ENCODE measurements around the gene PCDHA10.

PCDHA10 gene

DNA sequence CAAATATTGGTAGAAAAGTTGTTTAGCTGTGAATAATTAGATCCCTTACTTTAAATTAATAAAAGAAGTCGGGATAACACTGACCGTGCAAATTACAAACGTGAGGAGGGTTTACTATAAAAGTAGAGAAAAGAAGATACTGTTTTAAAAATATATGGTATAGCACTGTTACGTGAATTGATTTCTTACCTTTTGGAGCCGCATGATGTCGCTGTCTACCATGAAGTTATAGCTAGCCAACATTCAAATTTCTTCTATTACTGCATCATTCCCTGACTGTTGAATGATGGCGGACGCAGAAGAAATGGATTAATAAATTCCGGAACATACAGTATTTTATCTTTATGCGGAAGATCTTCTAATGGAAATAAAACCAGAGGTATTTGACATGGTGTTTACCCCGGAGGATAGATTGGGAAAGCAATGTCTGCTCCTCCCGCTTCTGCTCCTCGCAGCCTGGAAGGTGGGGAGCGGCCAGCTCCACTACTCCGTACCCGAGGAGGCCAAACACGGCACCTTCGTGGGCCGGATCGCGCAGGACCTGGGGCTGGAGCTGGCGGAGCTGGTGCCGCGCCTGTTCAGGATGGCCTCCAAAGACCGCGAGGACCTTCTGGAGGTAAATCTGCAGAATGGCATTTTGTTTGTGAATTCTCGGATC lies 27.9 kb upstream of the PCDHA10 start, which contains the start of gene PCDHA6:
PCDHA6 (plus strand) TSS at position 257 of the 658 bp plus-strand sequence; CDS start at position 389, 132 bp downstream.
- TF ChIP-seq, protein P1, sequence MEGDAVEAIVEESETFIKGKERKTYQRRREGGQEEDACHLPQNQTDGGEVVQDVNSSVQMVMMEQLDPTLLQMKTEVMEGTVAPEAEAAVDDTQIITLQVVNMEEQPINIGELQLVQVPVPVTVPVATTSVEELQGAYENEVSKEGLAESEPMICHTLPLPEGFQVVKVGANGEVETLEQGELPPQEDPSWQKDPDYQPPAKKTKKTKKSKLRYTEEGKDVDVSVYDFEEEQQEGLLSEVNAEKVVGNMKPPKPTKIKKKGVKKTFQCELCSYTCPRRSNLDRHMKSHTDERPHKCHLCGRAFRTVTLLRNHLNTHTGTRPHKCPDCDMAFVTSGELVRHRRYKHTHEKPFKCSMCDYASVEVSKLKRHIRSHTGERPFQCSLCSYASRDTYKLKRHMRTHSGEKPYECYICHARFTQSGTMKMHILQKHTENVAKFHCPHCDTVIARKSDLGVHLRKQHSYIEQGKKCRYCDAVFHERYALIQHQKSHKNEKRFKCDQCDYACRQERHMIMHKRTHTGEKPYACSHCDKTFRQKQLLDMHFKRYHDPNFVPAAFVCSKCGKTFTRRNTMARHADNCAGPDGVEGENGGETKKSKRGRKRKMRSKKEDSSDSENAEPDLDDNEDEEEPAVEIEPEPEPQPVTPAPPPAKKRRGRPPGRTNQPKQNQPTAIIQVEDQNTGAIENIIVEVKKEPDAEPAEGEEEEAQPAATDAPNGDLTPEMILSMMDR (IDR thresholded peaks at IDR 0.05), result peak; percentile 21; the same call in 1 of the 2 replicates

DNA sequence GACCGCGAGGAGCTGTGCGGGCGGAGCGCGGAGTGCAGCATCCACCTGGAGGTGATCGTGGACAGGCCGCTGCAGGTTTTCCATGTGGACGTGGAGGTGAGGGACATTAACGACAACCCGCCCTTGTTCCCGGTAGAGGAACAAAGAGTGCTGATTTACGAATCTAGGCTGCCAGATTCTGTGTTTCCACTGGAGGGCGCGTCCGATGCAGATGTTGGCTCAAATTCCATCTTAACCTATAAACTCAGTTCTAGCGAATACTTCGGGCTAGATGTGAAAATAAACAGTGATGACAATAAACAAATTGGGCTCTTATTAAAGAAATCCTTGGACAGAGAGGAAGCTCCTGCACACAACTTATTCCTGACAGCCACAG lies 27.3 kb upstream of the PCDHA10 start:
- TF ChIP-seq, protein P1 (IDR thresholded peaks at IDR 0.05), result peak; percentile 12; the same call in 1 of the 2 replicates

DNA sequence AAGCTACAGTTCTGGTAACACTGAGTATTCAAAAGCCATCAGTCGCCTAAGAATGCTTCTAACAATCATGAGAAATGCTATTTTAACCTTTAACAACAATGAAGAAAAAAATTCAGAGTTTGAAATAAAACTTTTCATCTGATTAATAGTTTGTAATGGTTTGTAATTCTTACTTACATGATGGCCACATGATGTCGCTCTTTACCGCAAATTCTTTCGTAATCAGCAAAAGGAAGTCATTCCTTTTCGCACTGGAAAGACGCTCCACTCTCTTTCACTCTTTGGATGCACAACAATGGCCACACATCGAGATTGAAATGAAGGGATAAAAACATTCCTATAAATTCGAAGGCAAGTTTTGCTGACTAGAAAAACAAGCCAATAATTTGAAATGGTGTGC lies 21.7 kb upstream of the PCDHA10 start, which contains the start of gene PCDHA7:
PCDHA7 (plus strand) TSS at position 277 of the 400 bp plus-strand sequence; CDS start at position 392, 115 bp downstream.
- TF ChIP-seq, protein P1 (IDR thresholded peaks at IDR 0.05), result peak; percentile 27; the same call in 1 of the 2 replicates

DNA sequence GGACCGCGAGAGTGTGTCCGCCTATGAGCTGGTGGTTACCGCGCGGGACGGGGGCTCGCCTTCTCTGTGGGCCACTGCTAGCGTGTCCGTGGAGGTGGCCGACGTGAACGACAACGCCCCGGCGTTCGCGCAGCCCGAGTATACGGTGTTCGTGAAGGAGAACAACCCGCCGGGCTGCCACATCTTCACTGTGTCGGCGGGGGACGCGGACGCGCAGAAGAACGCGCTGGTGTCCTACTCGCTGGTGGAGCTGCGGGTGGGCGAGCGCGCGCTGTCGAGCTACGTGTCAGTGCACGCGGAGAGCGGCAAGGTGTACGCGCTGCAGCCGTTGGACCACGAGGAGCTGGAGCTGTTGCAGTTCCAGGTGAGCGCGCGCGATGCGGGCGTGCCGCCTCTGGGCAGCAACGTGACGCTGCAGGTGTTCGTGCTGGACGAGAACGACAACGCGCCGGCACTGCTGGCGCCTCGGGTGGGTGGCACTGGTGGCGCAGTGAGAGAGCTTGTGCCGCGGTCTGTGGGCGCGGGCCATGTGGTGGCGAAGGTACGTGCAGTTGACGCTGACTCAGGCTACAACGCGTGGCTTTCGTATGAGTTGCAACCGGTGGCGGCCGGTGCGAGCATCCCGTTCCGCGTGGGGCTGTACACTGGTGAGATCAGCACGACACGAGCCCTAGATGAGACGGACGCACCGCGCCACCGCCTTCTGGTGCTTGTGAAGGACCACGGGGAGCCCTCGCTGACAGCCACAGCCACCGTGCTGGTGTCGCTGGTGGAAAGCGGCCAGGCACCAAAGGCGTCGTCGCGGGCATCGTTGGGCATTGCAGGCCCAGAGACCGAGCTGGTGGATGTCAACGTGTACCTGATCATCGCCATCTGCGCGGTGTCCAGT lies 19.8 kb upstream of the PCDHA10 start:
- TF ChIP-seq, protein P1 (IDR thresholded peaks at IDR 0.05), result no peak

DNA sequence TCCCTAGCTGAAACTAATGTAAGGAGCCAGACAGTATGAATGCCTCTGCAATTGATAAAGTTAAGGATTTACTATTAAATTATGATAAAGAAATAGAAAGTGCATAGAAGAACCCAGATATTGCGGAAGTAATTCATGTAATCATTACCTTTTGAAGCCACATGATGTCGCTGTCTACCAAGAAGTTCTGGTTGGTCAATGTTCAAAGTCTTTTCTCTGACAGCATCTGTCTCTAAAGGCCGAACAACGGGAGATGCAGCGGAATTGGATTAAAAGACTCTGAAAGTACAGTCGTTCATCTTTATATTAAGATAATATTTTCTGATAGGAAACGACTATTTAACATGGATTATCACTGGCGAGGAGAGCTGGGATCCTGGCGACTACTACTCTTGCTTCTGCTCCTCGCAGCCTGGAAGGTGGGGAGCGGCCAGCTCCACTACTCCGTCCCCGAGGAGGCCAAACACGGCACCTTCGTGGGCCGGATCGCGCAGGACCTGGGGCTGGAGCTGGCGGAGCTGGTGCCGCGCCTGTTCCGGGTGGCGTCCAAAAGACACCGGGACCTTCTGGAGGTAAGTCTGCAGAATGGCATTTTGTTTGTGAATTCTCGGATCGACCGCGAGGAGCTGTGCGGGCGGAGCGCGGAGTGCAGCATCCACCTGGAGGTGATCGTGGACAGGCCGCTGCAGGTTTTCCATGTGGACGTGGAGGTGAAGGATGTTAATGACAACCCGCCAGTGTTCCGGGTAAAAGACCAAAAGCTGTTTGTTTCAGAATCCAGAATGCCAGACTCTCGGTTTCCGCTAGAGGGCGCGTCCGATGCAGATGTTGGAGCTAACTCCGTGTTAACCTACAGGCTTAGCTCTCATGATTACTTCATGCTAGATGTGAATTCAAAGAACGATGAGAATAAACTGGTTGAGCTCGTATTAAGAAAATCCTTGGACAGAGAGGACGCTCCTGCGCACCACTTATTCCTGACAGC lies 14.4 kb upstream of the PCDHA10 start, which contains the start of gene PCDHA8:
PCDHA8 (plus strand) TSS at position 210 of the 985 bp plus-strand sequence; CDS start at position 345, 135 bp downstream.
- TF ChIP-seq, protein P1 (IDR thresholded peaks at IDR 0.05), result peak; percentile 63

DNA sequence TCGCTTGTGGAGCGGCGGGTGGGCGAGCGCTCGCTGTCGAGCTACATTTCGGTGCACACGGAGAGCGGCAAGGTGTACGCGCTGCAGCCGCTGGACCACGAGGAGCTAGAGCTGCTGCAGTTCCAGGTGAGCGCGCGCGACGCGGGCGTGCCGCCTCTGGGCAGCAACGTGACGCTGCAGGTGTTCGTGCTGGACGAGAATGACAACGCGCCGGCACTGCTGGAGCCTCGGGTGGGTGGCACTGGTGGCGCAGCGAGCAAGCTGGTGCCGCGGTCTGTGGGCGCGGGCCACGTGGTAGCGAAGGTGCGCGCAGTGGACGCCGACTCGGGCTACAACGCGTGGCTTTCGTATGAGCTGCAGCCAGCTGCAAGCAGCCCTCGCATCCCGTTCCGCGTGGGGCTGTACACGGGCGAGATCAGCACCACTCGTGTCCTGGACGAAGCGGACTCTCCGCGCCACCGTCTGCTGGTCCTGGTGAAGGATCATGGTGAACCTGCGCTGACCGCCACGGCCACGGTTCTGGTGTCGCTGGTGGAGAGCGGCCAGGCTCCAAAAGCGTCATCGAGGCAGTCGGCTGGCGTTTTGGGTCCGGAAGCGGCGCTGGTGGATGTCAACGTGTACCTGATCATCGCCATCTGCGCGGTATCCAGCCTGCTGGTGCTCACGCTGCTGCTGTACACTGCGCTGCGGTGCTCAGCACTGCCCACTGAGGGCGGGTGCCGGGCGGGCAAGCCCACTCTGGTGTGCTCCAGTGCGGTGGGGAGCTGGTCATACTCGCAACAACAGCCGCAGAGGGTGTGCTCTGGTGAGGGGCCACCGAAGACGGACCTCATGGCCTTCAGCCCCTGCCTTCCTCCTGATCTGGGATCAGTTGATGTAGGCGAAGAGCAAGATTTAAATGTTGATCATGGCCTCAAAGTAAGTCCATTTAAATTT lies 12.6 kb upstream of the PCDHA10 start:
- TF ChIP-seq, protein P1 (IDR thresholded peaks at IDR 0.05), result no peak
